BLaER1 treated with 17β-estradiol and CSF1 and Interleukin-3, amounts not matched to agents 10 nM and 100 nM (cell line): ENCODE data around the gene IFITM1.
A peak's percentile ranks its signal among the peaks of the same experiment; 100 is the strongest.
"Not testable (repeated sequence)": the region's sequence is repeated elsewhere in the genome, so short reads cannot be mapped to it uniquely, and the experiment has no call there.

ENCODE experiments used
- H3K27ac ChIP-seq, 11 experiments: shearing (Covaris generic); formaldehyde crosslinking; 2 replicates each; pipeline ENCODE4 v1.8.1; 2022
- H3K27me3 ChIP-seq, 11 experiments: shearing (Covaris generic); formaldehyde crosslinking; 2 replicates each; pipeline ENCODE4 v1.8.1; 2022
- H3K36me3 ChIP-seq, 11 experiments: shearing (Covaris generic); formaldehyde crosslinking; 2 replicates each; pipeline ENCODE4 v1.8.1; 2022
- H3K4me1 ChIP-seq, 10 experiments: shearing (Covaris generic); formaldehyde crosslinking; 2 replicates each; pipeline ENCODE4 v1.8.1; 2022
- H3K4me2 ChIP-seq, 11 experiments: shearing (Covaris generic); formaldehyde crosslinking; 2 replicates each; pipeline ENCODE4 v1.8.1; 2022
- H3K4me3 ChIP-seq, 10 experiments: shearing (Covaris generic); formaldehyde crosslinking; 2 replicates each; pipeline ENCODE4 v1.8.1; 2022
- H3K9ac ChIP-seq, 11 experiments: shearing (Covaris generic); formaldehyde crosslinking; 2 replicates each; pipeline ENCODE4 v1.8.1; 2022
- H3K9me3 ChIP-seq, 11 experiments: shearing (Covaris generic); formaldehyde crosslinking; replicated peaks in 1 of 11; 2 replicates each; pipeline ENCODE4 v1.8.1; 2022
- H4K20me1 ChIP-seq, 11 experiments: shearing (Covaris generic); formaldehyde crosslinking; 2 replicates each; pipeline ENCODE4 v1.8.1; 2022
- Cebpa-rat ChIP-seq, 11 experiments: shearing (Covaris generic); IDR thresholded peaks; 2 replicates each; pipeline ENCODE4 v1.8.1; 2022

The IFITM1 gene

DNA sequence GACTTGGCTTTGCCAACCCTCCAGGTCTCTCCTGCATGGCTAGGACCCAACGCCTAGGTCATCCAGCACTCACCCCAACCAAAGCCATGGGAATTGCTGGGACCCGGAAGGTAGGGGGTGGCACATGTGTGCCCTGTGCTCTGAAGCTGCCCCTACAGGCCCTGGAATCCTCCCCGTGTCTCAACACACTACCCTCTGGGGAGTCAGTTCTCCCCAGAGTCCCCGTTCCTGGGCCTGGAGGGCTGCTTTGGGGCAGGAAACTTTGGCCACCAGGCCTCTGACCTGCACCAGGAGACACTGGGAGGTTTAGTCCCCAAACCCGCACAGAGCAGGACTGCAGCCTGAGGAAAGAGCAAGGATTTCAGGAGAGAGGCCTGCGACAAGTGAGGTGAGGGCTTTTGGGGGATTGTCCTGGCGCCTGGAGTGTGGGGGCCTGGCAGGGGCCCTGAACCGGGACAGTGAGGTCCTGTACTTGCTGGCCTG is 495 bp upstream of the IFITM1 start:
- peak overlapping the region; percentile 76 to 89 (median 85) for H3K27ac ChIP-seq
- H3K9ac ChIP-seq = peak overlapping the region; percentile 72 to 83 (median 78)
- H3K36me3 ChIP-seq = peaks cover 0 to 22% (median 10%) of the 10 kb centered on the region in 11 experiments; a peak in 11 of 22 replicates
- no peaks in the 10 kb centered on the region for H3K9me3 ChIP-seq
- peak overlapping the region; percentile 50 to 74 (median 64); a peak in 19 of 20 replicates for H3K4me3 ChIP-seq
- no peaks in the 10 kb centered on the region for H3K27me3 ChIP-seq
- TF ChIP-seq Cebpa-rat (IDR thresholded peaks at IDR 0.05) = no peak
- H3K4me1 ChIP-seq = peaks cover 57 to 76% (median 68%) of the 10 kb centered on the region in 10 experiments
- no peaks in the 10 kb centered on the region for H4K20me1 ChIP-seq
- peak overlapping the region; percentile 75 to 97 (median 92) for H3K4me2 ChIP-seq

DNA sequence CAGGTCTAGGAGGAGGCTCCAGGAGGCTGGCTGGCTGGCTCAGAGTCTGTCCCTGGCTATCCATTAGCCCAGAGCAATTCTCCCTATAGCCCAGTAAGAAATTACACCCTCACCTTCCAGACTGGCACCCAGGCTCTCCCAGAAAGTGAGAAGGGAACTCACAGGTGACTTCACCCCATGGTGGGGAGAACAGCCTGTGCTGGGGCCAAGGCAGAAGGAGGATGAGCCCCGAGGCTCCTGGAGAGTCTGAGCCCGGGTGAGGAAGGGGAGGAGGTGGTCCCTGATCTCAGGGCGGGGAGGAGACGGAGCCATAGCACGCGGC is 675 bp downstream of the IFITM1 start:
- peaks cover 55 to 73% (median 64%) of the 10 kb centered on the region in 10 experiments for H3K4me1 ChIP-seq
- H3K27ac ChIP-seq = peak overlapping the region; percentile 76 to 89 (median 85); a peak in 21 of 22 replicates
- peak overlapping the region; percentile 72 to 83 (median 78); a peak in 21 of 22 replicates for H3K9ac ChIP-seq
- H3K27me3 ChIP-seq, H3K9me3 ChIP-seq, H4K20me1 ChIP-seq: not testable (repeated sequence)
- H3K4me2 ChIP-seq = peak overlapping the region; percentile 75 to 97 (median 92)
- H3K4me3 ChIP-seq = peak overlapping the region; percentile 50 to 74 (median 64)
- H3K36me3 ChIP-seq = peaks cover 0 to 17% (median 10%) of the 10 kb centered on the region in 11 experiments; a peak in 11 of 22 replicates

- Histone ChIP-seq H3K4me1 (peaks cover 55 to 70% (median 67%) of the 10 kb centered on the region in 10 experiments), H3K9ac (peak overlapping the region; percentile 72 to 83 (median 78); a peak in 21 of 22 replicates), H4K20me1 (no peaks in the 10 kb centered on the region), H3K9me3 (no peaks in the 10 kb centered on the region), H3K4me3 (peak overlapping the region; percentile 50 to 74 (median 64)), H3K27me3 (no peaks in the 10 kb centered on the region), H3K36me3 (peaks cover 0 to 14% (median 8%) of the 10 kb centered on the region in 11 experiments; a peak in 10 of 22 replicates), H3K27ac (peak overlapping the region in 9 of 11 experiments; percentile 10 to 89 (median 86); a peak in 13 of 22 replicates), H3K4me2 (peak overlapping the region; percentile 75 to 97 (median 92))
- TF ChIP-seq Cebpa-rat (IDR thresholded peaks at IDR 0.05) = no peak
Observed at GRCh38 chr11:315051-315481, 1.2 kb downstream of the IFITM1 start.

DNA sequence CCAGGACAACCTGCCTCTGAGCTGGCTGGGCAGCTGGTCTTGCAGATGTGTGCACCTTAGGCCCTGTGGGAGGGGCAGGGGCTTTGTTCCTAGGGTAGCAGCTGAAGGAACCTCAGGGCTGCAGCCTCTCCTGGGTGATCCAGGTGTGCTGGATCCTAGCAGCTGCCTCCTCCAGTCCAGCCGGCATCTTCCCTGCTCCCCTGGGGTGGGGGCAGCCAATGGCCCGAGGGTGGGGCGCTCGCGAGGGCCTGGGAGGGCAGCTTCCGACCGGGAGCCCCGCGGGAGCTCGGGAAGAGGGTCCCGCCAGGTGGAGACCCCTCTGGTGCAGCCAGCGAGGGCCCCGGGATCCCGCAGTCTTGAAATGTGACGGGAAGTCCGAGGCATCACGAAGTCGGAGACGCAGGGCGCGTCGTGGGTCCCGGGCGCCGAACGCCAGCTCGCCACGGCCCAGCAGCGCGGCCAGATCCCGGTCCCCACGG is 1.7 kb downstream of the IFITM1 start:
- peaks cover 0 to 14% (median 8%) of the 10 kb centered on the region in 11 experiments; a peak in 10 of 22 replicates for H3K36me3 ChIP-seq
- H3K27ac ChIP-seq = peak overlapping the region in 8 of 11 experiments; percentile 12 to 89 (median 86); a peak in 11 of 22 replicates
- TF ChIP-seq Cebpa-rat (IDR thresholded peaks at IDR 0.05) = no peak
- H3K4me3 ChIP-seq = peak overlapping the region; percentile 50 to 74 (median 64)
- no peaks in the 10 kb centered on the region for H4K20me1 ChIP-seq
- H3K4me1 ChIP-seq = peaks cover 60 to 74% (median 71%) of the 10 kb centered on the region in 10 experiments
- no peaks in the 10 kb centered on the region for H3K9me3 ChIP-seq
- no peaks in the 10 kb centered on the region for H3K27me3 ChIP-seq
- H3K4me2 ChIP-seq = peak overlapping the region; percentile 75 to 97 (median 92)
- H3K9ac ChIP-seq = peak overlapping the region; percentile 72 to 83 (median 78); a peak in 20 of 22 replicates

DNA sequence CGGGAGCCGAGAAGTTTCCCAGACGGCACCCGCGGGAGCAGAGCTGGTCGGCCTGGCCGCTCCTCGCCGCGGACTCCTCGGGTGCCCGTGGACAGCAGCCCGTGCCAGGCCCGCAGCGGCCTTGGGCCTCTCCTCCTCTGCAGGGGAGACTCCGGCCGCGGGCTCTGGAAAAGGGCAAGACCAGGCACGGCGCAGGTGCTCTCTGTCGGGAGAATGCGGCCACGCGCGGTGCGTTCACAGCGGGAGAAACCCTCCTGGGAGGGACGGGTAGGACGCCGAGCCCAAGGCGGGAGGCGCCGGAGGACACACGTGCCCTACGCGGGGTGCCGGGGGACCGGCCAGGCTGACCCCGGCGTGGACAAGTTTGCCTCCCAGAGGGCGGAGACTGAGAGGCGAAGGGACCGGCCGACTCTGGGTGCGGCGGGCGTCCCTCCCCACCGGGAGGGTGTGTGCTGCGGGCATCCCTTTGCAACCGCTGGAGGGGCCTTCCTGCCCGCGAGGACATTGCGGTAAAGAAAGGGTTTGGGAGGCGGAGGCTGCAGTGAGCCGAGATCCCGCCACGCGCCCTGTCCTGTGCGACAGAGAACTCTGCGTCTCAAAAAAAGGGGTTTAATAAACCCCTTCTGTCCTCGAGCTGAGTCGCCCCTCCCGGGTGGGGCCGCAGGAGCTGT is 2.3 kb downstream of the IFITM1 start:
- H3K9ac ChIP-seq = peak overlapping the region in 9 of 11 experiments; percentile 72 to 83 (median 77); a peak in 9 of 22 replicates
- H3K27ac ChIP-seq = peak overlapping the region in 5 of 11 experiments; percentile 12 to 89 (median 86); a peak in 4 of 22 replicates
- TF ChIP-seq Cebpa-rat (IDR thresholded peaks at IDR 0.05) = no peak
- peaks cover 0 to 14% (median 8%) of the 10 kb centered on the region in 11 experiments; a peak in 10 of 22 replicates for H3K36me3 ChIP-seq
- H3K4me2 ChIP-seq = peak overlapping the region; percentile 75 to 97 (median 92)
- H3K9me3 ChIP-seq = no peaks in the 10 kb centered on the region
- H3K4me1 ChIP-seq = peaks cover 64 to 80% (median 76%) of the 10 kb centered on the region in 10 experiments
- no peaks in the 10 kb centered on the region for H3K27me3 ChIP-seq
- no peaks in the 10 kb centered on the region for H4K20me1 ChIP-seq
- peak overlapping the region in 8 of 10 experiments; percentile 50 to 74 (median 64); a peak in 9 of 20 replicates for H3K4me3 ChIP-seq

DNA sequence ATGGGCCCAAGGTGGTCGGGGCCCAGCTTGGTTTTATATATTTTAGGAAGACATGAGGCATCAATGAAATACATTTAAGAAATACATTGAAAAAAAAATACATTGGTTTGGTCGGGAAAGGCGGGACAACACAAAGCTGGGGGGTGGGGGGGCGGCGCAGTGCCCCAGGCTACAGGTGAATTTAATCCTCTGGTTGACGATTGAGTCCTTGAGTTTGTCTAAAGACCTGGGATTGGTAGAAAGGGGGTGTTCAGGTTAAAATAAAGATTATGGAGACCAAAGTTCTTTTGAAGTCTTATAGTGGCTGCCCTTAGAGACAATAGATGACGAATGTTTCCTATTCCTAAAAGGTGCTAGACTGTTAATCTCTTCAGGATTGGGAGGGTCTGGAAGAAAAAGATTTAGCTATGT is 3.1 kb downstream of the IFITM1 start:
- H3K27ac ChIP-seq = no peak overlapping the region
- H4K20me1 ChIP-seq = no peaks in the 10 kb centered on the region
- peaks cover 0 to 14% (median 8%) of the 10 kb centered on the region in 11 experiments; a peak in 10 of 22 replicates for H3K36me3 ChIP-seq
- H3K9ac ChIP-seq = peak overlapping the region in 1 of 11 experiments; percentile 77; a peak in 1 of 22 replicates
- no peak for TF ChIP-seq Cebpa-rat (IDR thresholded peaks at IDR 0.05)
- no peaks in the 10 kb centered on the region for H3K9me3 ChIP-seq
- peak overlapping the region in 1 of 10 experiments; percentile 74; a peak in 1 of 20 replicates for H3K4me3 ChIP-seq
- peaks cover 59 to 75% (median 71%) of the 10 kb centered on the region in 10 experiments for H3K4me1 ChIP-seq
- no peaks in the 10 kb centered on the region for H3K27me3 ChIP-seq
- H3K4me2 ChIP-seq = peak overlapping the region in 9 of 11 experiments; percentile 5 to 97 (median 90); a peak in 10 of 22 replicates

DNA sequence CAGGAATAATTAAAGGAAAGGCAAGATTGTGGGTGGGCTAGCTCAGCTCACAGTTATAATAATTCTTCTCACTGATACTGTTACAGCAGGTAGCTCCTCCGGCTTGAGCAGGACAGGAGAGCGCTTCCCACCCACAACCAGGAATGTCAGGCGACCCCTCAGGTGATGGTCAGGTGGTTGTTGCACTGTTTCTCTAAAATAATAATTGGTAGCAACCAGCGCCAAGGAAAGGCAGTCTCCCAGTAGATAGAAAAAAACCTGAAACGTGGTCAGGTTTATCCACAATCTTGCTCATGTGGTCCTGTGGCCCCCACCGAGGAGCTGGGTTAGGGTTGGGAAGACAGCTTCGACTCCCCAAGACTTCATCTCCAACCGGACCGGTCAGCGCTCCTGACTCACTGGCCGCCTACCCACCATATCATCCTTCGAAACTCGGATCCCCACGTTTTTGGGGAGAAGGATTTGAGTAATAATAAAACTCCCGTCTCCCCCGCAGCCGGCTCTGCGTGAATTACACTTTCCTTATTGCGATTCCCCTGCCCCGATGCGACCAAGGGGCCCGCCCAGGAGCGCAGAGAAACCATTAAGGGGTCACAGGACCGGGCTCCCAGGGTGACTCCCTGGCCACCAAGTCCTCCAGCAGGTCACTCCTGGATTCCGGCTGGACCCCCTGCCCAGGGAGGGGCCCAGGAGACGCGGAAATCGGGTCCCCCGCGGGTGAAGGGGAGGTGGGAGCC is 4.0 kb downstream of the IFITM1 start:
- not testable (repeated sequence) for H3K27me3 ChIP-seq, H3K4me3 ChIP-seq, H4K20me1 ChIP-seq, H3K27ac ChIP-seq, H3K9me3 ChIP-seq
- Histone ChIP-seq H3K4me2 (peak overlapping the region in 6 of 11 experiments; percentile 5 to 88 (median 28); a peak in 6 of 22 replicates), H3K9ac (peak overlapping the region in 1 of 11 experiments; percentile 0; a peak in 1 of 22 replicates), H3K36me3 (peaks cover 0 to 14% (median 8%) of the 10 kb centered on the region in 11 experiments; a peak in 10 of 22 replicates), H3K4me1 (peaks cover 50 to 71% (median 63%) of the 10 kb centered on the region in 10 experiments)

DNA sequence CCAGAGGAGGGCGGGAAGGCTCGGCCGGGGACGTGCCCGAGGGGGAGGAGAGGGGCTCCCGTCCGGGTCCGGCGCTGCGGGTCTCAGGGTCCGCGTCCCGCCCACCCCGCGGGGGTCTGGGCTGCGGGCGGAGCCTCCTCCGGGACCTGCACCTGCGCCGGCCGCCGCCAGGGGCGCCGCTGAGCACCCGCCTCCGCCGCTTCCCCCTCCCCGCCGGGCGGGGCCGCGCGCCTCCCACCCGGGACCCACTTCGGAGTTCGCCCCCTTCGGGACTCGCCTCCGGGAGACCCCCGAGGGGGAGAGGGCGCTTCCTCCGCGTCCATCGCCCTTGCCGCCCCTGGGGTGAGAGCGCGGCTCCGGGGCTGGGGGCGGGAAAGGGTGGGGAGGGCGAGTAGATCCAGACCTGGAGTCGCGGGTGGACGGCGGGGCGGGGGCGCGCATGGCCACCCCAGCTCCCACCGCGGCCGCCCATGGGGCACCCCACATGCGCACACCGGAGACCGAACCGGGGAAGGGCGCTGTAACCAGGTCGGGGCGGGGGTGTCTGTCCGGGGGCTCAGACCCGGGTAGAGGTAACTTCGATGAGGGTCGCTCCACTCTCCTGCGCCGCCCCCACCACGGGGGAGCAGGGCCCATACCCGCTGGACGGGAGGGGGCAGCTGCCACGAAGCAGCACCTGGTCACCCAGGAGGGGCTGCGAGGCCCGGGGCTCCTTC is 4.7 kb downstream of the IFITM1 start:
- Histone ChIP-seq H3K4me2 (peak overlapping the region; percentile 54 to 94 (median 84)), H3K36me3 (peaks cover 0 to 14% (median 8%) of the 10 kb centered on the region in 11 experiments; a peak in 10 of 22 replicates), H3K9ac (peak overlapping the region; percentile 70 to 87 (median 77)), H3K27ac (peak overlapping the region; percentile 51 to 78 (median 69); a peak in 21 of 22 replicates), H3K4me3 (peak overlapping the region; percentile 50 to 70 (median 62)), H3K4me1 (peaks cover 42 to 71% (median 60%) of the 10 kb centered on the region in 10 experiments)
- not testable (repeated sequence) for H3K27me3 ChIP-seq, H3K9me3 ChIP-seq, H4K20me1 ChIP-seq

DNA sequence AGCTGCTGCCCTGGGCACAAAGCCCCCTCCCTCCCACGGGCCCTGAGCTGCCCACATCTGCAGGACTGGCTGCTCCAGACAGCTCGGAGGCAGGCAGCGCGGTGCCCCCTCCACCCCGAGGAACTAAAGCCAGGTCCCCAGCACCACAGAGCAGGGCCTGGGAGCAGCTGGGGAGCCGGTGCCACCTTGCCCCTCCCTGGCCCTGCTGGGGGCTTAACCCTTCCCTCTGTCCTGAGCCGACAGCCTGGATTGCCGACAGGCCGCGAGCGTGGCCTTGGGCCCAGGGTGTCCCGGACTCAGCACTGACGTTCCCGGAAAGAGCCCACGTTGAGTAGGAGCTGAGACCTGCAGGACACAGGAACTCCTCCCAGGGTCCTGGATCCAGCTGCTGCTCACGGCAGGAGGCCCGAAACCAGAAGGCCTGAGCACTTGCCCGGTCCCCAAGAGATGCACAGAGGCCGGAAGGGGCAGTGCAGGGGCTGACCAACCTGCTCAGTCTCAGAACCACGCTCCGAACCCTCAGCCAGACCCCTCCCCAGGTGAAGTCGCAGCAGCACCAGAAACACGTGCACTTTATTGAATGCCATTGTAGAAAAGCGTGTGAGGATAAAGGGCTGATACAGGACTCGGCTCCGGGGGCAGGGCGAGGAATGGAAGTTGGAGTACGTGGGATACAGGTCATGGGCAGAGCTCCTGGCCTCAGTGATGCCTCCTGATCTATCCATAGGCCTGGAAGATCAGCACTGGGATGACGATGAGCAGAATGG is 5.5 kb downstream of the IFITM1 start:
- Histone ChIP-seq H3K4me2 (peak overlapping the region; percentile 54 to 94 (median 84)), H3K4me3 (peak overlapping the region; percentile 50 to 70 (median 62)), H3K9ac (peak overlapping the region; percentile 70 to 87 (median 77)), H3K4me1 (peaks cover 45 to 71% (median 60%) of the 10 kb centered on the region in 10 experiments), H3K36me3 (peaks cover 0 to 14% (median 8%) of the 10 kb centered on the region in 11 experiments; a peak in 10 of 22 replicates), H3K27ac (peak overlapping the region; percentile 51 to 78 (median 69); a peak in 21 of 22 replicates)
- H3K9me3 ChIP-seq, H3K27me3 ChIP-seq, H4K20me1 ChIP-seq: not testable (repeated sequence)

GRCh38 chr11:319888-320273 is 6.0 kb downstream of the IFITM1 start:
- H3K27me3 ChIP-seq, H3K9me3 ChIP-seq, H4K20me1 ChIP-seq: not testable (repeated sequence)
- H3K27ac ChIP-seq = peak overlapping the region in 3 of 11 experiments; percentile 19 to 76 (median 45); a peak in 5 of 22 replicates
- H3K4me3 ChIP-seq = peak overlapping the region in 9 of 10 experiments; percentile 25 to 70 (median 61); a peak in 16 of 20 replicates
- H3K4me2 ChIP-seq = peak overlapping the region; percentile 72 to 94 (median 84)
- peaks cover 0 to 14% (median 8%) of the 10 kb centered on the region in 11 experiments; a peak in 10 of 22 replicates for H3K36me3 ChIP-seq
- H3K9ac ChIP-seq = peak overlapping the region in 10 of 11 experiments; percentile 44 to 87 (median 77); a peak in 15 of 22 replicates
- H3K4me1 ChIP-seq = peaks cover 46 to 71% (median 60%) of the 10 kb centered on the region in 10 experiments
